WTC11 (cell line): Measurements from ENCODE around the gene CFAP77. TPM values are rescaled to one million over a fixed set of nuclear protein-coding genes. Genes with fewer than 3 reads are reported as not detected.
A peak's percentile ranks its signal among the peaks of the same experiment; 100 is the strongest.

Experiments
- ATAC-seq: fragments of 200-7000 bp; cut with Tn5 transposase; 2 replicates; pipeline ENCODE4 v1.10.0; 2021; ENCODE audit warnings: mild to moderate bottlenecking, moderate library complexity
- CTCF ChIA-PET: fragments of 300-600 bp; sonication (Branson Sonifier 250); formaldehyde crosslinking; loops from one replicate; lab custom pipeline; 2021; ENCODE audit warnings: antibody characterized with exemption; lab: Charles Lee
- POLR2A ChIA-PET: fragments of 350-600 bp; sonication (Branson Sonifier 250); formaldehyde crosslinking; loops from one replicate; lab custom pipeline; 2021; ENCODE audit warnings: antibody characterized with exemption; lab: Charles Lee
- DNase-seq: peaks from one replicate; pipeline ENCODE4 v3.0.0; 2021; ENCODE audit warnings: low spot score
- H3K27ac Mint-ChIP-seq: 2 replicates; pipeline ENCODE4 v1.8.0; 2021; ENCODE audit warnings: mixed read lengths
- H3K27me3 Mint-ChIP-seq: 2 replicates; pipeline ENCODE4 v1.8.0; 2021; ENCODE audit warnings: low read depth, mild to moderate bottlenecking, moderate library complexity, mixed read lengths
- H3K36me3 Mint-ChIP-seq: 2 replicates; pipeline ENCODE4 v1.8.0; 2021; ENCODE audit warnings: mixed read lengths
- H3K4me1 Mint-ChIP-seq: 2 replicates; pipeline ENCODE4 v1.8.0; 2022; ENCODE audit warnings: mixed read lengths
- H3K4me3 Mint-ChIP-seq: 2 replicates; pipeline ENCODE4 v1.8.0; 2021; ENCODE audit warnings: mild to moderate bottlenecking, moderate library complexity, mixed read lengths
- H3K9me3 Mint-ChIP-seq: 2 replicates; pipeline ENCODE4 v1.8.0; 2021; ENCODE audit warnings: mixed read lengths
- E2F5 ChIP-seq: sonication (generic); formaldehyde crosslinking; IDR thresholded peaks from 2 replicates; pipeline ENCODE4 v1.8.1; 2022; ENCODE audit warnings: mild to moderate bottlenecking, moderate library complexity, missing genetic modification reagents
- EMX1 ChIP-seq: fragments of 250-450 bp; sonication (Bioruptor Pico); IDR thresholded peaks from 2 replicates; pipeline ENCODE4 v1.8.0; 2021; ENCODE audit warnings: mild to moderate bottlenecking
- FOXK1 ChIP-seq: sonication (generic); formaldehyde crosslinking; IDR thresholded peaks from 2 replicates; pipeline ENCODE4 v1.8.0; 2022; ENCODE audit warnings: mild to moderate bottlenecking, moderate library complexity, missing genetic modification reagents
- GTF2I ChIP-seq: fragments of 250-450 bp; sonication (Bioruptor Pico); conservative IDR thresholded peaks from 2 replicates; pipeline ENCODE4 v1.4.0; 2021; ENCODE audit warnings: mild to moderate bottlenecking
- KAT7 ChIP-seq: sonication (generic); formaldehyde crosslinking; IDR thresholded peaks from 2 replicates; pipeline ENCODE4 v1.8.1; 2023; ENCODE audit warnings: missing genetic modification reagents, mild to moderate bottlenecking, borderline replicate concordance
- MAX ChIP-seq: sonication (generic); formaldehyde crosslinking; IDR thresholded peaks from 2 replicates; pipeline ENCODE4 v1.8.0; 2022; ENCODE audit warnings: mild to moderate bottlenecking, missing genetic modification reagents
- NFATC4 ChIP-seq: fragments of 250-450 bp; sonication (Bioruptor Pico); IDR thresholded peaks from 2 replicates; pipeline ENCODE4 v1.9.0; 2021; ENCODE audit warnings: mild to moderate bottlenecking
- NR3C1 ChIP-seq: sonication (generic); formaldehyde crosslinking; conservative IDR thresholded peaks from 2 replicates; pipeline ENCODE4 v1.8.1; 2023; ENCODE audit warnings: low read depth, mild to moderate bottlenecking, missing genetic modification reagents
- RELA ChIP-seq: sonication (generic); formaldehyde crosslinking; IDR thresholded peaks from 2 replicates; pipeline ENCODE4 v1.8.1; 2022; ENCODE audit warnings: missing genetic modification reagents, mild to moderate bottlenecking, borderline replicate concordance
- RORB ChIP-seq: fragments of 250-450 bp; sonication (Bioruptor Pico); IDR thresholded peaks from 2 replicates; pipeline ENCODE4 v1.9.0; 2021; ENCODE audit warnings: mild to moderate bottlenecking
- TEAD4 ChIP-seq: sonication (generic); formaldehyde crosslinking; IDR thresholded peaks from 2 replicates; pipeline ENCODE4 v1.8.0; 2022; ENCODE audit warnings: mild to moderate bottlenecking, missing genetic modification reagents
- USF2 ChIP-seq: sonication (generic); formaldehyde crosslinking; IDR thresholded peaks from 2 replicates; pipeline ENCODE4 v1.8.1; 2023; ENCODE audit warnings: mild to moderate bottlenecking, missing genetic modification reagents, moderate library complexity
- ZNF138 ChIP-seq: sonication (generic); formaldehyde crosslinking; conservative IDR thresholded peaks from 2 replicates; pipeline ENCODE4 v1.8.1; 2022; ENCODE audit warnings: mild to moderate bottlenecking, moderate library complexity, missing genetic modification reagents
- ZNF425 ChIP-seq: fragments of 250-450 bp; sonication (Bioruptor Pico); conservative IDR thresholded peaks from 2 replicates; pipeline ENCODE4 v1.9.0; 2021; ENCODE audit warnings: mild to moderate bottlenecking
- ZSCAN18 ChIP-seq: fragments of 250-450 bp; sonication (Bioruptor Pico); IDR thresholded peaks from 2 replicates; pipeline ENCODE4 v2.1.2; 2022; ENCODE audit warnings: mild to moderate bottlenecking, moderate library complexity
- total RNA-seq: library from RNA; stranded (reverse); gene quantifications from 3 replicates; pipeline ENCODE4 v1.2.3, GENCODE V29; 2021
- TF ChIP-seq, protein P1 (sequence below): sonication (generic); formaldehyde crosslinking; IDR thresholded peaks from 2 replicates; pipeline ENCODE4 v1.8.0; 2022; ENCODE audit warnings: mild to moderate bottlenecking, missing genetic modification reagents
- TF ChIP-seq, protein P2 (sequence below): sonication (generic); formaldehyde crosslinking; IDR thresholded peaks from 2 replicates; pipeline ENCODE4 v1.8.1; 2023; ENCODE audit warnings: mild to moderate bottlenecking, missing genetic modification reagents, moderate library complexity
- TF ChIP-seq, protein P3 (sequence below): sonication (generic); formaldehyde crosslinking; IDR thresholded peaks from 2 replicates; pipeline ENCODE4 v1.8.1; 2022; ENCODE audit warnings: low read depth, missing genetic modification reagents, borderline replicate concordance

CFAP77 gene
- total RNA-seq, 1 experiment from 2014 or later: 1.2 TPM

GRCh38 chr9:132370592-132370991 lies 39.4 kb upstream of the CFAP77 start:
- H3K36me3 Mint-ChIP-seq: peaks cover 4% of the 10 kb centered on the region; the same call in 1 of the 2 replicates
- H3K9me3 Mint-ChIP-seq: no peaks in the 10 kb centered on the region
- H3K27ac Mint-ChIP-seq: no peak overlapping the region
- TF ChIP-seq ZSCAN18 (CRISPR knock-in tag) (no peak), FOXK1 (CRISPR knock-in tag) (no peak), GTF2I (CRISPR knock-in tag) (no peak), RELA (CRISPR knock-in tag) (no peak), NFATC4 (CRISPR knock-in tag) (no peak)
- TF ChIP-seq, protein P1, sequence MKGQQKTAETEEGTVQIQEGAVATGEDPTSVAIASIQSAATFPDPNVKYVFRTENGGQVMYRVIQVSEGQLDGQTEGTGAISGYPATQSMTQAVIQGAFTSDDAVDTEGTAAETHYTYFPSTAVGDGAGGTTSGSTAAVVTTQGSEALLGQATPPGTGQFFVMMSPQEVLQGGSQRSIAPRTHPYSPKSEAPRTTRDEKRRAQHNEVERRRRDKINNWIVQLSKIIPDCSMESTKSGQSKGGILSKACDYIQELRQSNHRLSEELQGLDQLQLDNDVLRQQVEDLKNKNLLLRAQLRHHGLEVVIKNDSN (CRISPR knock-in tag): no peak
- TF ChIP-seq, protein P2, sequence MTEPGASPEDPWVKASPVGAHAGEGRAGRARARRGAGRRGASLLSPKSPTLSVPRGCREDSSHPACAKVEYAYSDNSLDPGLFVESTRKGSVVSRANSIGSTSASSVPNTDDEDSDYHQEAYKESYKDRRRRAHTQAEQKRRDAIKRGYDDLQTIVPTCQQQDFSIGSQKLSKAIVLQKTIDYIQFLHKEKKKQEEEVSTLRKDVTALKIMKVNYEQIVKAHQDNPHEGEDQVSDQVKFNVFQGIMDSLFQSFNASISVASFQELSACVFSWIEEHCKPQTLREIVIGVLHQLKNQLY: no peak
- TF ChIP-seq, protein P3, sequence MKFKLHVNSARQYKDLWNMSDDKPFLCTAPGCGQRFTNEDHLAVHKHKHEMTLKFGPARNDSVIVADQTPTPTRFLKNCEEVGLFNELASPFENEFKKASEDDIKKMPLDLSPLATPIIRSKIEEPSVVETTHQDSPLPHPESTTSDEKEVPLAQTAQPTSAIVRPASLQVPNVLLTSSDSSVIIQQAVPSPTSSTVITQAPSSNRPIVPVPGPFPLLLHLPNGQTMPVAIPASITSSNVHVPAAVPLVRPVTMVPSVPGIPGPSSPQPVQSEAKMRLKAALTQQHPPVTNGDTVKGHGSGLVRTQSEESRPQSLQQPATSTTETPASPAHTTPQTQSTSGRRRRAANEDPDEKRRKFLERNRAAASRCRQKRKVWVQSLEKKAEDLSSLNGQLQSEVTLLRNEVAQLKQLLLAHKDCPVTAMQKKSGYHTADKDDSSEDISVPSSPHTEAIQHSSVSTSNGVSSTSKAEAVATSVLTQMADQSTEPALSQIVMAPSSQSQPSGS (CRISPR knock-in tag): no peak
- no peak overlapping the region for H3K4me3 Mint-ChIP-seq
- POLR2A ChIA-PET: no interaction called here
- ATAC-seq (no peak), DNase-seq (no peak)
- CTCF ChIA-PET: interaction anchor here (1.0 kb wide), 1 partner anchor 111 kb away, joined by 3 read pairs; no protein-coding TSS in a partner anchor
- H3K4me1 Mint-ChIP-seq: peaks cover 4% of the 10 kb centered on the region; the same call in 1 of the 2 replicates
- H3K27me3 Mint-ChIP-seq: no peaks in the 10 kb centered on the region

DNA sequence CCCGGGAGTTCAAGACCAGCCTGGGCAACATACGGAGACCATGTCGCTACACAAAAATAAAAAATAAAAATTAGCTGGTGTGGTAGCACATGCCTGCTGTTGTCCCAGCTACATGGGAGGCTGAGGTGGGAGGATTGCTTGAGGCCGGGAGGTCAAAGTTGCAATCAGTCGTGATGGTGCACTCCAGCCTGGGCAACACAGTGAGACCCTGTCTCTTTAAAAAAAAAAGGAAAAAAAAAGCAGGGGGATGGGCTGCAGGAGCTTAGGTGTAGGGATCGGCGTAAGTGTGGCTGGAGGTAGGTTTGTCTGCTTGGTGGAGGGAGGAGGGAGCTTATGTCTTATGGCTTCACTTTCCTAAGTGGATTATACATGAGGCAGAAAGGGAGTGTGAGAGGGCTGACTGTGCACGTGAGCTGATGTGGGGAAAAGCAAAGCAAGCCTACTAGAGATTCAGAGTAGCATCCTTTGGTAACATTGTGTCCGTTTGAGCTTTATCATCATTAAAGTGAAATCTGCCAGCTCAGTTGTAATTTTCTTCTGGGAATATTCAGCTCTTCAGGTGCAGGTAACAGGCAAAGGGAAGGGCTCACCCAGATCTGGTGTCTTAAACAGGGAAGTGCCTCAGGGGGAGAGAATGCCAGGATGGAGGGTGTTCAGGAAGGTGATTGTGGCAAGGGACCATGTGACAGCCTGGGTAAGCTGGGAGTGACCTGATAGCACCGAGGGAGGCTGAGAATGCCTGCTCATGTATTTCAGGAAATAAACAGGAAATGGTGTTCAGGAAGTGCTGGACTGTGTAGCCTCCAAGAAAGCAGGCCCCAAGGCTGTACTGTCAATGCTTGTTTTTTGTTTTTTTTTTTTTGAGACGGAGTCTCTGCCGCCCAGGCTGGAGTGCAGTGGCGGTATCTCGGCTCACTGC lies 37.6 kb upstream of the CFAP77 start:
- H3K4me1 Mint-ChIP-seq: peaks cover 4% of the 10 kb centered on the region; the same call in 1 of the 2 replicates
- no peak for DNase-seq
- ChIA-PET CTCF (interaction anchor here (0.6 to 1.5 kb wide), 2 partner anchors 67 to 104 kb away, joined by 3 to 5 read pairs; no protein-coding TSS in a partner anchor), POLR2A (no interaction called here)
- H3K9me3 Mint-ChIP-seq: no peaks in the 10 kb centered on the region
- H3K27ac Mint-ChIP-seq: peak overlapping the region; percentile 66; the same call in 1 of the 2 replicates
- peak; percentile 69 for ATAC-seq
- no peak overlapping the region for H3K4me3 Mint-ChIP-seq
- no peaks in the 10 kb centered on the region for H3K27me3 Mint-ChIP-seq
- H3K36me3 Mint-ChIP-seq: peaks cover 4% of the 10 kb centered on the region; the same call in 1 of the 2 replicates
- TF ChIP-seq RORB (CRISPR knock-in tag): no peak
- TF ChIP-seq ZSCAN18 (CRISPR knock-in tag): no peak
- TF ChIP-seq MAX: no peak
- no peak for TF ChIP-seq ZNF425
- TF ChIP-seq, protein P2: no peak
- no peak for TF ChIP-seq E2F5
- no peak for TF ChIP-seq USF2 (CRISPR knock-in tag)
- TF ChIP-seq TEAD4 (CRISPR knock-in tag): no peak
- no peak for TF ChIP-seq ZNF138
- TF ChIP-seq EMX1 (CRISPR knock-in tag): no peak
- TF ChIP-seq NR3C1 (CRISPR knock-in tag): no peak
- TF ChIP-seq KAT7 (CRISPR knock-in tag): no peak
